ENCODE measurements around the gene ARHGAP40. TPM values are rescaled to one million over a fixed set of nuclear protein-coding genes. Genes with fewer than 3 reads are reported as not detected.
A peak's percentile ranks its signal among the peaks of the same experiment; 100 is the strongest.

ARHGAP40 gene
- total RNA-seq (2014; rRNA removed; shearing (Covaris generic)) = 0.12 and 0.61 TPM in 2 replicates
- polyA plus RNA-seq (2014; cell fraction: nucleus; rRNA removed) = 0.11 TPM in 1 of 2 replicates, not detected in the other

DNA sequence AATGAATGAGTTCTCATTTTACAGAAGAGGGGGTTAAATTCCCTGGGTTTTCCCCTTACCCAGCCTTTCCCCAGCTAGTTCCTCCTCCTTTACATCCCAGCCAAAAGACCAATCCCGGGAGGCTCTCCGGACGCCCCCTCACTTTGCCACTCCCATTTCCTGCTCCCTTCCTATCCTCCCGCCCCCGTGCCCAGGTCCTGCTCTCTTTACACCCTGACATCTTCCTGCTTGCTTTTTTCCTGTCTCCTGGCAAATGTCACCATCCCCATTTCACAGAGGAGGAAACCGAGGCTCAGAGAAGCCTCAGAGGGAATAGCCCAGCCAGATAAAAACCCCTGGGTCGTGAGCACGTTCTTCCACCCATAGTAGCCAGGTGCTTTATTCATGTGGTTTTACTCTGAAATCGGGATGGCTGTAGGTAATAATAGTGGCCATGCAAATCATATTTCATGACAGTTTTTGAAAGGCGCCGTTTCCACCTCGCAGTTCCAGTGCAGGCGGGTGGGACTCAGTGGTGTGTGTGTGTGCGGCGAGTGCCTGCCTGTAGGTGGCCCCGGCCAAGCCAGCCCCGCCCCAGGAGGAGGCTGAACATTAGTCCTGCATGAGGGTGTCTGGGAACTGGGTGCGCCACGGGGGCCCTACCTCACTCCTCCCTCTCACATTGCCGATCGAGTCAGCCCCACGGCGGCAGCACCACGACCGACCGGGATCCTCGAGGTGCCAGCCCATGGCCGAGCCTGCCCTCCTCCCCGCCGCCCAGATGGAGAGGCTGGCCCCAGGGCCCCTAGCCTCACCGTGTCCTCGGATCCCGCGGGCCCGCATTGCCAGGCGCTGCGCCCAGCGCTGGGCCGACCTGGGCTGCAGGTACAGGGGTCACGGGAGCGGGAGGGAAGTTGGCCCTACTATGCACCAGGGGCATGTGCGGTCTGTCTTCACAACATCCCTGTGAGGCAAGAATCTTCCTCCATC lies at the start of gene ARHGAP40:
ARHGAP40 (plus strand) TSS at position 594 of the 969 bp plus-strand sequence.
- peak; percentile 12 for DNase-seq (ENCODE audit: extremely low read depth, low read depth)

- no peak for DNase-seq (ENCODE audit: extremely low read depth, low read depth)
These were observed 46.6 kb upstream of the ARHGAP40 start for GRCh38 chr20:38554986-38555385.

- no peak for DNase-seq (ENCODE audit: extremely low read depth, low read depth)
These were observed 46.2 kb upstream of the ARHGAP40 start for GRCh38 chr20:38555395-38555794.

- no peak for DNase-seq (ENCODE audit: extremely low read depth, low read depth)
These were observed 44.4 kb upstream of the ARHGAP40 start for GRCh38 chr20:38557174-38557573.

DNA sequence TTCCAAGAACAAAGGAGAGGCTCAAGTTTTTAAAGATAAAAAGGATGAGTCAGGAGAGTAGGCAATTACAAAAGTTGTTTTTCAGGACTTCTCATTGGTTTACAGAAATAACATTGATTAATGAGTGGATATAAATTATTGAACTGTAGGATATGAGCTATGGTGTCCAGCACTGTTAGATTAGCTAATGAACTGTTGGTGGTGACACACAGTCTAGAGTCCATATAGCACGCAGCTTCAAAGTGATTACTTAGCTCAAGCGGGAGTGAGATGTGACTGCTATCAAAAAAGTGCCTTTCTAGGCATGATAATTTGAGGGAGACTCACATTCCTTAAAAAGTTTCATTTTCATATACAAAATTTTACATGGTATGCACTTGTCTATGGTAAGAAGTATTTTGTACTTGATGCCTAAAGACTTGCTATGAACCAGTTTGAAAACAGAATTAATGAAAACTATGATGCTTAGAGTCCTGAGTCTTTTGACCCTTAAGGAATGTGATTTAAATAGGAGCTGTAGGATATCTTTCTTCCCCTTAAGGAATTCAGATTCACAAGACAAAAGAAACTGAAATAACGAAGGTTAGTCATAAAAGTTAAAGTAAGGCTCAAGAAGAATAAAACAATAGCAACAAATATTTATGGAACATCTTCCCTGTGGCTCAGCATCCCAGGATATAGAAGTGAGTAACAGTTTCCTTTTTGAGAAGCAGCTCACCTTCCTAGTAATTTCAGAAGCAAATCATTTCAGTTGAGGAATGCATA lies 42.8 kb upstream of the ARHGAP40 start:
- DNase-seq (ENCODE audit: extremely low read depth, low read depth) = no peak

DNA sequence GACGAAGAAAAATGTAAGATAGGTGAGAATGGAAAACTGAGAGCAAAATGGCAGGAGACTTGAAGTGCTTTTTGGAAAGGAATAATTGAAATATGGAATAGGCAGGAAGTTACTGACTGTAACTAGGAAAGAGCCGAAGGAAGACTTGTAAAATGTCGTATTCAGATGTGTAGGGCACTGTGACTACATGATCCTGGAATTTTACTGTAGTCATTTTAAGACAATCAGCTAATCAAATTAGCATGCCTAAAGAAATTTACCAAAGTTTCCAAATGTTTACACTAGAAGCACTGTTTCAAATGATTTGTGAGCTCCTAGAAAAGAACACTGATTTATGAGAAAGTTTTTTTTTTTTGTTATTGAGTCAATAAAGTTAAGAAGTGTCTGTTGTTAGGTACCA lies 41.8 kb upstream of the ARHGAP40 start:
- no peak for DNase-seq (ENCODE audit: extremely low read depth, low read depth)

DNA sequence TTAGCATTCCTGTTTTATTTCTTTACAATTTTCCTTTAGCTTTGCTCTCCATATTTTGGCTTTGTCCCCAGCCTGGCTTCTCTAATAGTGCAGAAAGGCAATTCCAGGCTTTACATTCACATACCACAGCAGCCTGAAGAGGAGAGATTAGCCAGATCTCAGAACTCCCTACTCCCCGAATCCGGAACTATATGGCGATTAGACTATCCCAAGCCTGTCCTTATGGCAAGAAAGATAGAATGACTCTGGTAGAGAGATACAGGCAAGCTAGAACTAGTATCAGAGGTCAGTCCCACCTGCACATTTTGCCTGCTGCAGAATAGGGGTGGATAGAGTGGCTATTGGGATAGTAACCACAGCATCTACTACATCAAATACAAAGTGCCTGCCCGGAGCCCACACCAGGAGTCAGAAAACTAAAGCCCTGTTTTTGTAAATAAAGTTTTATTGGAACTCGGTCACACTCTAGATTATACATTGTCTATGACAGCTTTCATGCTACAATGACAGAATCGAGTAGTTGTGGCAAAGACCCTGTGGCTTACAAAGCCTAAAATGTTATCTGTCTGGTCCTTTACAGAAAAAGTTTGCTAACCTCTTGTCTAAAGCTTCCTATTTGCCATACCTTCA lies 37.7 kb upstream of the ARHGAP40 start:
- no peak for DNase-seq (ENCODE audit: extremely low read depth, low read depth)

- DNase-seq (ENCODE audit: extremely low read depth, low read depth) = no peak
These were observed 36.9 kb upstream of the ARHGAP40 start for GRCh38 chr20:38564680-38565079.

- DNase-seq (ENCODE audit: extremely low read depth, low read depth) = no peak
These were observed 35.5 kb upstream of the ARHGAP40 start for GRCh38 chr20:38566036-38566598.

- no peak for DNase-seq (ENCODE audit: extremely low read depth, low read depth)
These were observed 31.7 kb upstream of the ARHGAP40 start for GRCh38 chr20:38569747-38570525.

- no peak for DNase-seq (ENCODE audit: extremely low read depth, low read depth)
These were observed 28.2 kb upstream of the ARHGAP40 start for GRCh38 chr20:38573413-38573812.

DNA sequence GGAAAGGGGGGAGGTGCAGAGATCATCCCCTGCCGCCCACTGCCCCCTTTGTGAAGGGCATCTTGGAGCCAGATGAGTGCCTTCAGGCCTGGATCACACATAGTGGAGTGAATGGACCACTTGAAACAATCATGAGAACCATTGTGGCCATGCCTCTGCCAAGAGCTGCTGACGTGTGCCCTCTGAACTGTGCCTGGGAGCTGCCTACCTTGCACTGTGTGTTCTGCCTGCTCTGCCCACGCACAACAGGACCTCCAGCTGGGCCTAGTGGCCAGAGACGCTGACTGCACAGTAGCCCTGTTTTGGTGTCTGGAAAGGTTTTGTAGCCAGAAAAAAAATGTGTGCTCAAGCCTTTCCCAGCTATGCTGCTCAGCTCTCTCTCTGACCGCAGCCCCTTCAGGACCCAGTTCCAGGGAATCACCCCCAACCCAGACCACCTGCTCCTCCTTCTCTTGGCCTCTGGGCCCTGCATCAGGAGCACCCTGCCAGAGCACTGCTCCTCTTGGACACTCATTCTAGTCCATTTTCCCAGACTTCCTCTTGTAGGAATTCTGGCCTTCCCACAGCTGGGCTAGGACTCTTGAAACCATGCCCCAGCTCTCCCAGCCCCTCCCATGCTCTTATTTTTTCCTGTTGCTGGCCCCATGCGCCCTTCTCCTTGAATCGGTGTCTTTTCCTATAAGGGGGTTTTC lies 22.2 kb upstream of the ARHGAP40 start:
- no peak for DNase-seq (ENCODE audit: extremely low read depth, low read depth)

GRCh38 chr20:38579921-38580320 lies 21.7 kb upstream of the ARHGAP40 start:
- DNase-seq (ENCODE audit: extremely low read depth, low read depth) = no peak

- no peak for DNase-seq (ENCODE audit: extremely low read depth, low read depth)
These were observed 20.6 kb upstream of the ARHGAP40 start, which contains the start of gene ADIG for GRCh38 chr20:38581013-38581412. ADIG (plus strand) TSS chr20:38581197; CDS start chr20:38581251, 54 bp downstream.

DNA sequence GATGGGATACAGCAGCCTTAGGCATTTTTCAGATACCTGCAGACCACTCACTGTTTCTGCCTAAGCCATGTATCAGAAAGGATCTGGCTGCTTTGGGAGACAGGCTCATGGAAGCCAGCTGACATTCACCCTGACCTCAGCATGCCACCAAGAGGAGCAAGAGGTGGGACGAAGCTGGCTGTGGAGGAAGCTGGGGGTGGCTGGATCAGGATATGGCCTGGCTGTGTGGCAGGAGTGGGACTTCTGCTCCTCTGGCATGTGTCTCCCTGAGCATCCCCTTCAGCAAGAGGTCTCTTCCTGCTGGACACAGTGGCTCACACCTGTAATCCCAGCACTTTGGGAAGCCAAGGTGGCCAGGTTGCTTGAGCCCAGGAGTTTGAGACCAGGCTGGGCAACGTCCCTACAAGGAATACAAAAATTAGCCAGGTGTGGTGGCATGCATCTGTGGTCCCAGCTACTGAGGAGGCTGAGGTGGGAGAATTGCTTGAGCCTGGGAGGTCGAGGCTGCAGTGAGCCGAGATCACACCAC lies 19.7 kb upstream of the ARHGAP40 start:
- no peak for DNase-seq (ENCODE audit: extremely low read depth, low read depth)

DNA sequence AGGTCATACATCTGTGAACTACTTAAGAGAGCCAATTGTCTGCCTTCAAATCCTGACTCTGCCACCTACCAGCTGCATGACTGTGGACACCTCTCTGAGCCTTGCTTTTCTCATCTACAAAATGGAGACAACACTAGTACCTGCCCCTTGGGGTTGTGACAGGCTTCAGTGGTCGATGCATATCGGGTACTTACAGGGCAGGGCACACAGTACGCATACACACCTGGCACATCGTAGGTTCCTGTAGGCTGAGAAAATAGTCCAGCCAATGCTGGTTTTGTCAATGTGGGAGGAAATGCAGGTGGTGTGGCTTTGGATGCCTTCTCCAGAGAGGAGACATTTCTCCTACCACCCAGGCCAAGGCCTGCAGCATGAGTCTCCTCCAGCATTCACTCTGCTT lies 18.3 kb upstream of the ARHGAP40 start:
- no peak for DNase-seq (ENCODE audit: extremely low read depth, low read depth)

DNA sequence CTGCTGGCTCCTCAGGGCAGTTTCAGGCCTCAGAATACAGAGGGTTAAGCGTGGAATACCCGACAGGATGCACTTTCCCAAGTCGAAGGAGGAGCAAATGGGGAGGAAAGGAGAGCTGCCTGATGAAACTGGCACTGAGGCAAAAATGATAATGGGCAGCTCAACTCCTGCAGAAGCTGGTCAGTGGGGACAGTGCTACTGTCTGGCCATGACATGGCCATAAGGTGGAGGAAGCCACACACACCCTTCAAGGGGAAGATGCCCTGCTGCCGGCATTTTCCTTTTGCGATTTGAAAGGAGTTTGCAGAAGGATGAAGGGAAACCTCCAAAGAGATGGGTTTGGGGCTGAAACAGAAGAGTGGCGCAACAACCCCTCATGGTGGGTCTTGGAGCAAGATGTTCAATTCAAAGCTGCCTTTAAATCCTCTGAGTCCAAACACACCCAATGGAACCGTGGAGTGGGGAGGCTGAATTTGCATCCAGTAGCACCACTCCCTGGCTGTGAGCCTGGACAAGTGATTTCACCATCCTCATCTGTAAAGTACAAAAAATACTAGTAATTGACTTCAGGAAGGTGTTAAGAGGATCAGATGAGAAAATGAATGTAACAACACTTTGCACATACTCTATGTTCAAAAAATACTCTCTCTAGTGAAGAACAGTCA lies 17.4 kb upstream of the ARHGAP40 start:
- DNase-seq (ENCODE audit: extremely low read depth, low read depth) = no peak

DNA sequence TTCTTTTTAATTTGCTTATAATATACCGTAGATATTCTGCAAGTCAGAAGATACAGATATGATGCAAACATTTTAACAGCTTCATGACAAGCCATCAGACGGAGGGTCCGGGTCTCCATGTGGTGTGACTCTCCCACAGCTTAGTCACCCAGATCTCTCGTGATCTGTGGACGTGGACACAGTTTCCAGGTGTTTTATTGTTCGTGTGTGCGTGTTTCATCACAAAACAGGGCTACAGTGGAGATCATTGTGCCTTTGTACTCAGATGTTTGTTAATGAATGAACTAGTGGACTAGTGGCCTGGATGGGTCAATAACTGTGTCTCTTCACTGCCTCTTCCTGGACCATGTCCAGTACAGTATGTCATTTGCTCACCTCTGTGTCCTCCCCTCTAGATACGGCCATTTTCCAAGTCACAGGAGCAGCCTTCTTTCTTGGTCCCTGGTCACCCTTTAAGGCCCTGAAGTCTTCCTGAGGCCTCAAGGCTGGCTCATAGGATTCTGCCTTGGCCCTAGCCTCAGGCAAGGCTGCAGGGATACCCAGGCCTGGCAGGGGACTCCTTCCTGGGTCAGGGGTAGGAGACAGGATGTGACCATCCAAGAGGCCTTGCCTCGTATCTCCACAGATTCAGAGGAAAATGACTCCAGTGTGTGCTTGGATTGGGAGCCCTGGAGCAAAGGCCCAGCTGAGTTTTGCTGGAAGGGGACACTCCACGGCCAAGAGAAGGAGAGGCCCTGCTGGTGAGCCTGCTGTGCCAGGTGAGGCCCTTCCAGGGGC lies 16.0 kb upstream of the ARHGAP40 start:
- DNase-seq (ENCODE audit: extremely low read depth, low read depth) = no peak

Data from NCI-H460 (cell line).